Measurements from ENCODE around the gene SLC12A8.

Gene SLC12A8

DNA sequence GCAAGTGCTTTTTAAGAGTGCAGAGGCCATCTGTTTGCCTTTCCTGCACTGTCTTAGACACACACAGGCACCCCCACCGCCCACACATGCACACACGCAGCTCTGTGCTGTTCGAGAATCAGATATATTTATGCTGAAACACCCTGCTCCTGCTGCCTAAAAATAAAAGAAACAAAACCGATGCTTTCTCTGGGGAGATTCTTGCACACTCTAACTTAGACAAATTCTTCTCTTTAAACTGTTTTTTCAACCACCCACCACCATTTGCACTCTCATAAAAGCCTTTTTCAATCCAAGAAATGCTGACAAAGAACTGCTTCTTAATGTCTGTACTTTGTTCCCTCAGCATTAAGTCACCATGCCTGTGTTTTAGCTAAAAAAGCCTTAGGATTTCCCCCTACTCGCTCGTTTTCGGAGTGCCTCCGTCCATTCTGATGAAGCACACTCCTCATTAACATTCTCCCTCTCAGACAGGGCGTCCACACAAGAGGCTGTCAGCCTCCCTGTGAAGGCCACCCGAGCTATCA is 26.2 kb downstream of the SLC12A8 start:
- no peak overlapping the region for H3K4ac ChIP-seq (ENCODE audit: low read depth in 1 of 2, low read length in 2 of 2)
- H2BK15ac ChIP-seq (ENCODE audit: low read depth, poor library complexity, severe bottlenecking) = no peak overlapping the region
- no peak overlapping the region for H3K4me2 ChIP-seq (ENCODE audit: low read length, poor library complexity, severe bottlenecking)
- peak; percentile 50 for DNase-seq
- no peak overlapping the region for H3K18ac ChIP-seq (ENCODE audit: low read depth in 1 of 2, low read length in 2 of 2)
- H4K91ac ChIP-seq (ENCODE audit: low read length) = no peak overlapping the region
- H3K14ac ChIP-seq (ENCODE audit: low read length in 2 of 2) = no peak overlapping the region
- no peak overlapping the region for H3K27ac ChIP-seq (ENCODE audit: low read length, poor library complexity, severe bottlenecking)
- no peaks in the 10 kb centered on the region for H3K27me3 ChIP-seq (ENCODE audit: control insufficient read depth in 1 of 2, insufficient read depth in 1 of 2, low read length in 2 of 2)
- WGBS = 54% methylated on average over 10 of the region's 10 CpGs
- H3K79me1 ChIP-seq (replicated peaks; ENCODE audit: low read length, poor library complexity, severe bottlenecking) = no peaks in the 10 kb centered on the region
- H2BK120ac ChIP-seq (ENCODE audit: low read depth, low read length) = no peak overlapping the region
- no peak overlapping the region for H2AFZ ChIP-seq (ENCODE audit: low read depth, low read length)
- H3K23ac ChIP-seq (ENCODE audit: low read length in 2 of 2) = no peak overlapping the region
- no peak overlapping the region for H2AK5ac ChIP-seq (ENCODE audit: low read length, severe bottlenecking)
- H2BK12ac ChIP-seq (ENCODE audit: low read length in 2 of 2) = no peak overlapping the region
- H3K4me3 ChIP-seq (ENCODE audit: insufficient read depth in 1 of 2, low read depth in 1 of 2, low read length in 2 of 2) = peak overlapping the region in 1 of 2 experiments; percentile 5
- peaks cover 3% of the 10 kb centered on the region for H3K4me1 ChIP-seq (ENCODE audit: control insufficient read depth, insufficient read depth, low read depth, low read length)
- H4K8ac ChIP-seq (ENCODE audit: low read length) = no peak overlapping the region
- no peak overlapping the region for H2BK5ac ChIP-seq (ENCODE audit: low read depth, low read length, poor library complexity, severe bottlenecking)
- peaks cover 0 to 32% of the 10 kb centered on the region in 2 experiments for H3K36me3 ChIP-seq (ENCODE audit: control insufficient read depth in 1 of 2, insufficient read depth in 2 of 2, low read depth in 1 of 2, low read length in 2 of 2)
- H3K9ac ChIP-seq (ENCODE audit: low read length) = peak overlapping the region; percentile 60
- H3K9me3 ChIP-seq (ENCODE audit: control insufficient read depth, low read length) = no peaks in the 10 kb centered on the region

DNA sequence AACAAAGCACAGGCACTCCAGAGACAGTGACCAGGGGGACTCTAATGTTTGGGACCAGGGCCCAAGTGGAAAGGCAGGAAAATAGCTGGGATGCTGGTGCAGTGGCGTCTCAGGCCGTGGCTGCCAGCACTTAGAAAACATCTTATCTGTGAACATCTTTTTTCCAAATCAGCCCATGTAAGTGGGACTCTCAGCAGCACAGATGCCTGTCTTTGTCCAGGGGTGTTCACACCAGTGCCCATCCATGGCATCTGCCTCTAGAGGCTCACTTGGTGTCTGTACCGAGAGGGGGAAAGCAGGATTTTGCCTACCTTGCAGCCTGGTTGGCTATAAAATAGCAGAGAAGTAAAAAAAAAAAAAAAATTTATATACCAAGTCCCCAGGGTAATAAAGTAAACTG is 26.7 kb downstream of the SLC12A8 start:
- Histone ChIP-seq H2AK5ac (ENCODE audit: low read length, severe bottlenecking) (no peak overlapping the region), H2BK120ac (ENCODE audit: low read depth, low read length) (no peak overlapping the region), H2BK15ac (ENCODE audit: low read depth, poor library complexity, severe bottlenecking) (no peak overlapping the region), H3K27me3 (ENCODE audit: control insufficient read depth in 1 of 2, insufficient read depth in 1 of 2, low read length in 2 of 2) (no peaks in the 10 kb centered on the region), H3K9me3 (ENCODE audit: control insufficient read depth, low read length) (no peaks in the 10 kb centered on the region), H4K91ac (ENCODE audit: low read length) (no peak overlapping the region), H3K4ac (ENCODE audit: low read depth in 1 of 2, low read length in 2 of 2) (no peak overlapping the region), H2BK12ac (ENCODE audit: low read length in 2 of 2) (no peak overlapping the region), H3K9ac (ENCODE audit: low read length) (no peak overlapping the region), H3K27ac (ENCODE audit: low read length, poor library complexity, severe bottlenecking) (no peak overlapping the region), H3K79me1 (replicated peaks; ENCODE audit: low read length, poor library complexity, severe bottlenecking) (no peaks in the 10 kb centered on the region), H4K8ac (ENCODE audit: low read length) (no peak overlapping the region), H3K36me3 (ENCODE audit: control insufficient read depth in 1 of 2, insufficient read depth in 2 of 2, low read depth in 1 of 2, low read length in 2 of 2) (peaks cover 0 to 32% of the 10 kb centered on the region in 2 experiments), H3K4me2 (ENCODE audit: low read length, poor library complexity, severe bottlenecking) (no peak overlapping the region), H2AFZ (ENCODE audit: low read depth, low read length) (no peak overlapping the region), H3K4me1 (ENCODE audit: control insufficient read depth, insufficient read depth, low read depth, low read length) (peaks cover 3% of the 10 kb centered on the region), H3K23ac (ENCODE audit: low read length in 2 of 2) (no peak overlapping the region), H3K14ac (ENCODE audit: low read length in 2 of 2) (no peak overlapping the region), H3K4me3 (ENCODE audit: insufficient read depth in 1 of 2, low read depth in 1 of 2, low read length in 2 of 2) (no peak overlapping the region), H2BK5ac (ENCODE audit: low read depth, low read length, poor library complexity, severe bottlenecking) (no peak overlapping the region), H3K18ac (ENCODE audit: low read depth in 1 of 2, low read length in 2 of 2) (peak overlapping the region; percentile 13 to 17)
- no peak for DNase-seq
- no CpG with 5 or more reads among the region's 3 CpGs for whole genome bisulfite sequencing

DNA sequence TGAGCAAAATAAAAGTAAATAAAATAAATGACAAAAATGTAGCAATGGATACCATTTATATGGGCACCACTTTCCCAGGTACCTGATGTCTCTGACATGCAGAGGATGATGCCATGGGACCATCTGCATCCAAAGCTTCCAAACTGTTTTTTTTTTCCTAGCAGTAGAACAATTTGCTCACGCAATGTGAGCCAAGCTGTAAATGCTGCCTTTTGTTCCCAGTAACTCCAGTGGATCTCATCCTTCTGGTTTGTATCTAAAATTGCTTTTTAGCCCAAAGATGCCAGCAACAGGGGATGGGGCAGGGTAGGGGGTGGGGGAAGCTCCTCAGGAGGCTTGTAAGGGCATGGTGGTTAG is 32.7 kb downstream of the SLC12A8 start:
- Histone ChIP-seq H3K4me1 (ENCODE audit: control insufficient read depth, insufficient read depth, low read depth, low read length) (peaks cover 2% of the 10 kb centered on the region), H3K27ac (ENCODE audit: low read length, poor library complexity, severe bottlenecking) (no peak overlapping the region), H2BK5ac (ENCODE audit: low read depth, low read length, poor library complexity, severe bottlenecking) (no peak overlapping the region), H3K36me3 (ENCODE audit: control insufficient read depth in 1 of 2, insufficient read depth in 2 of 2, low read depth in 1 of 2, low read length in 2 of 2) (peaks cover 0 to 7% of the 10 kb centered on the region in 2 experiments), H3K4ac (ENCODE audit: low read depth in 1 of 2, low read length in 2 of 2) (no peak overlapping the region), H2BK120ac (ENCODE audit: low read depth, low read length) (no peak overlapping the region), H3K14ac (ENCODE audit: low read length in 2 of 2) (no peak overlapping the region), H3K9me3 (ENCODE audit: control insufficient read depth, low read length) (no peaks in the 10 kb centered on the region), H3K23ac (ENCODE audit: low read length in 2 of 2) (no peak overlapping the region), H4K8ac (ENCODE audit: low read length) (no peak overlapping the region), H4K91ac (ENCODE audit: low read length) (no peak overlapping the region), H3K18ac (ENCODE audit: low read depth in 1 of 2, low read length in 2 of 2) (no peak overlapping the region), H3K79me1 (replicated peaks; ENCODE audit: low read length, poor library complexity, severe bottlenecking) (peaks cover 3% of the 10 kb centered on the region), H2AK5ac (ENCODE audit: low read length, severe bottlenecking) (no peak overlapping the region), H3K9ac (ENCODE audit: low read length) (no peak overlapping the region), H2BK15ac (ENCODE audit: low read depth, poor library complexity, severe bottlenecking) (no peak overlapping the region), H2BK12ac (ENCODE audit: low read length in 2 of 2) (no peak overlapping the region), H3K27me3 (ENCODE audit: control insufficient read depth in 1 of 2, insufficient read depth in 1 of 2, low read length in 2 of 2) (no peaks in the 10 kb centered on the region), H3K4me2 (ENCODE audit: low read length, poor library complexity, severe bottlenecking) (no peak overlapping the region), H3K4me3 (ENCODE audit: insufficient read depth in 1 of 2, low read depth in 1 of 2, low read length in 2 of 2) (no peak overlapping the region), H2AFZ (ENCODE audit: low read depth, low read length) (no peak overlapping the region)
- no peak for DNase-seq
- WGBS = 100% methylated on average over 1 of the region's 1 CpG

DNA sequence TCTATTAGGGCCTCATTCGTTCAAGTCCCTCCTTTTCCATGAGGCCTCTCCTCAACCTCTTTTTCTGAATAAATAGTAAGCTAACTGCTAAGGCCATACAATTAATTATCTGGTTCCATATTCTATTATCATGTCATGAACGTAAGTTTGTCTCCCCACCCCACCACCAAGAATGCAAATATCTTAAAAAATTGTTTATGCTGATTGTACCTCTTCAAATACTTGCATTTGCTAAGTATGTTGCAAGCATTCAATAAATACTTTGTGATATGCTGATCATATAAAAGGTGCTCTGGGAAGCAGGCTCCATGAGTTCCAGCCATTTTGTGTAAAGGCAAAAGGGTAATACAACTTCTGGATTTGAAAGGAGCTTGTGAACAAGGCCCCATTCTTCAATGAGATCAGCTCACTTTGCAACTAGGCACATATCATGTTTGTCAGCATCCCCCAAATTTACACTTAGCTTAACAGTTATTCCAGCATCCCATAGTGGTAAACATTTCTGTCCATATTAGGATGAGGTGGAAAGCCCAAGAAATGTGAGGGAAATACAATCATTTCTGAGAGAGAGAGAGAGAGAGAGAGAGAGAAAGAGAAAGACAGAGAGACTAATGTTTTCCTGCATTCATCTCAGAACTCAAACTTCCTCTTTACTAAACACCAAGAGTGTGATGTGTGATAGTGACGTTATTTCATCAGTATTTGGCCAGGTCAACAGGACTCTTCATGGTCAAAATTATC is 33.2 kb downstream of the SLC12A8 start:
- H3K4ac ChIP-seq (ENCODE audit: low read depth in 1 of 2, low read length in 2 of 2) = no peak overlapping the region
- H2AK5ac ChIP-seq (ENCODE audit: low read length, severe bottlenecking) = no peak overlapping the region
- H3K23ac ChIP-seq (ENCODE audit: low read length in 2 of 2) = no peak overlapping the region
- no peak for DNase-seq
- peaks cover 0 to 7% of the 10 kb centered on the region in 2 experiments for H3K36me3 ChIP-seq (ENCODE audit: control insufficient read depth in 1 of 2, insufficient read depth in 2 of 2, low read depth in 1 of 2, low read length in 2 of 2)
- H3K14ac ChIP-seq (ENCODE audit: low read length in 2 of 2) = no peak overlapping the region
- H3K9ac ChIP-seq (ENCODE audit: low read length) = no peak overlapping the region
- H4K8ac ChIP-seq (ENCODE audit: low read length) = no peak overlapping the region
- peaks cover under 1% of the 10 kb centered on the region for H3K9me3 ChIP-seq (ENCODE audit: control insufficient read depth, low read length)
- no peak overlapping the region for H2BK5ac ChIP-seq (ENCODE audit: low read depth, low read length, poor library complexity, severe bottlenecking)
- no peak overlapping the region for H2AFZ ChIP-seq (ENCODE audit: low read depth, low read length)
- no peak overlapping the region for H4K91ac ChIP-seq (ENCODE audit: low read length)
- no peak overlapping the region for H2BK12ac ChIP-seq (ENCODE audit: low read length in 2 of 2)
- H3K4me3 ChIP-seq (ENCODE audit: insufficient read depth in 1 of 2, low read depth in 1 of 2, low read length in 2 of 2) = no peak overlapping the region
- no peak overlapping the region for H3K4me2 ChIP-seq (ENCODE audit: low read length, poor library complexity, severe bottlenecking)
- H2BK15ac ChIP-seq (ENCODE audit: low read depth, poor library complexity, severe bottlenecking) = no peak overlapping the region
- H3K27ac ChIP-seq (ENCODE audit: low read length, poor library complexity, severe bottlenecking) = no peak overlapping the region
- H3K4me1 ChIP-seq (ENCODE audit: control insufficient read depth, insufficient read depth, low read depth, low read length) = peaks cover 2% of the 10 kb centered on the region
- peaks cover 3% of the 10 kb centered on the region for H3K79me1 ChIP-seq (replicated peaks; ENCODE audit: low read length, poor library complexity, severe bottlenecking)
- H2BK120ac ChIP-seq (ENCODE audit: low read depth, low read length) = no peak overlapping the region
- WGBS = no CpG with 5 or more reads among the region's 3 CpGs
- H3K18ac ChIP-seq (ENCODE audit: low read depth in 1 of 2, low read length in 2 of 2) = no peak overlapping the region
- no peaks in the 10 kb centered on the region for H3K27me3 ChIP-seq (ENCODE audit: control insufficient read depth in 1 of 2, insufficient read depth in 1 of 2, low read length in 2 of 2)

All from mesenchymal stem cell (in vitro differentiated cells and primary cell).